Stimulated activated CD4-positive, alpha-beta T cell treated with anti-CD3 and anti-CD28 coated beads, Interleukin-15, amount 100 ng/mL, for 48 hours (primary cell): Measurements from ENCODE around the gene UNC79.
"Not testable (repeated sequence)": the region's sequence is repeated elsewhere in the genome, so short reads cannot be mapped to it uniquely, and the experiment has no call there.

Experiments used
- DNase-seq, 2 donors: peaks; one replicate each; pipeline ENCODE4 v3.0.0-alpha.2; 2020; ENCODE audit warnings: low read depth in 2 of 2

Gene UNC79

GRCh38 chr14:93493054-93493453 lies 62.3 kb downstream of the UNC79 start:
- no peak for DNase-seq

DNA sequence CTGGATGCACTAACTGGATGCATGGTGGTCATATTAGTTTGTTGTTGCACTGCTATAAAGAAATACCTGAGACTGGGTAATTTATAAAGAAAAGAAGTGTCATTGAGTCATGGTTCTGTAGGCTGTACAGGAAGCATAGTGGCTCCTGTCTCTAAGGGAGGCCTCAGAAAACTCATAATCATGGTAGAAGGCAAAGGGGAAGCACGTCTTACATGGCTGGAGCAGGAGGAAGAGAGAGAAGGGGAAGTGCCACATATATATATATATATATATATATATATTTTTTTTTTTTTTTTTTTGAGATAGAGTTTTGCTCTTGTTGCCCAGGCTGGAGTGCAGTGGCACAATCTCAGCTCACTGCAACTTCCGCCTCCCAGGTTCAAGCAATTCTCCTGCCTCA lies 62.9 kb downstream of the UNC79 start:
- not testable (repeated sequence) for DNase-seq

GRCh38 chr14:93496856-93497741 lies 66.4 kb downstream of the UNC79 start:
- no peak for DNase-seq

GRCh38 chr14:93510056-93510455 lies 79.3 kb downstream of the UNC79 start:
- DNase-seq: no peak

DNA sequence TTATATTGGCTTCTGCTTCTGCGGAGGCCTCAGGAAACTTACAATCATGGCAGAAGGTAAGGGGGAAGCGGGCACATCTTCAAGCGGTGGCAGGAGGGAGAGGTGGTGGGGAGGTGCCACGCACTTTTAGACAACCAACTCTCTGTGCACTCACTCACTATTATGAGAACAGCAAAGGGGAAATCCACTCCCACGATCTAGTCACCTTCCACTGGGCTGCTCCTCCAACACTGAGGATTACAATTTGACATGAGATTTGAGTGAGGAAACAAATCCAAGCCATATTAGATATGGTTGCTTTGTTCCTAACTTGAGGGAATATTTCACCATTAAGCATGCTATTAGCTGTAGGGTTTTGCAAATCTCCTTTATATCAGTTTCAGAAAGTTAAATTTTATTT lies 80.3 kb downstream of the UNC79 start:
- no peak for DNase-seq

- no peak for DNase-seq
These were observed 89.4 kb downstream of the UNC79 start for GRCh38 chr14:93520053-93520607.

- DNase-seq: no peak
These were observed 91.5 kb downstream of the UNC79 start for GRCh38 chr14:93522221-93522620.

GRCh38 chr14:93525216-93525615 lies 94.5 kb downstream of the UNC79 start:
- DNase-seq: not testable (repeated sequence)

- no peak for DNase-seq
These were observed 95.1 kb downstream of the UNC79 start for GRCh38 chr14:93525696-93526451.

- no peak for DNase-seq
These were observed 96.5 kb downstream of the UNC79 start for GRCh38 chr14:93527203-93527607.

DNA sequence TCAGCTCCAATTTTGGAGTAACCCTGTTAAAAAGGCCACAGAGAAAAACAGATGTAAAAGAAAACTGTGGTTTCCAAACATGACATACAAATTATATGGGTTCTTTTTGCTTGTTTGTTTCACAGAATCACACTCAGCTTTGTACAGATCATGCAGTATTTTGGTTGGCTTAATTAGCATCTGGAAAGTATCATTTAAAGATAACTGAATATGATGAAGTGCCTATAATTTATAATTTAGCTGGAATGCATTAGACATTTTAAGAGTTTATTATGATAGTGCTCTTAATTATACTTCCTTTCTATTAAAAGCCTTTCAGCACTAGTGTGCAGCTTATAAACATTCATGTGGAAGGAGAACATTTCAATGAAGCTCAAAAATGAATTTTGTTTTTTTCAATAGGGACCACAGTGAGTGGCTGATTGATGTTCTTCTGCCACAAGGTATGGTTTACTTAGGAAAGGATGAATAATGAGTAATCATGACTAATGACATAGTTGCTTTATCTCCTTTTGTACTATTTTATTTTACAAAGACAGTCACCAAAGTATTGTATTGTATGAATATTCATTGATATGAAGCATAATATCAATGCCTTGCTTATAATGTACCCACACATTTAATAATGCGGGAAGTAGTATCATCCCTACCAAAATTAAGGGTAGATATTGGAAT lies 98.3 kb downstream of the UNC79 start:
- no peak for DNase-seq

DNA sequence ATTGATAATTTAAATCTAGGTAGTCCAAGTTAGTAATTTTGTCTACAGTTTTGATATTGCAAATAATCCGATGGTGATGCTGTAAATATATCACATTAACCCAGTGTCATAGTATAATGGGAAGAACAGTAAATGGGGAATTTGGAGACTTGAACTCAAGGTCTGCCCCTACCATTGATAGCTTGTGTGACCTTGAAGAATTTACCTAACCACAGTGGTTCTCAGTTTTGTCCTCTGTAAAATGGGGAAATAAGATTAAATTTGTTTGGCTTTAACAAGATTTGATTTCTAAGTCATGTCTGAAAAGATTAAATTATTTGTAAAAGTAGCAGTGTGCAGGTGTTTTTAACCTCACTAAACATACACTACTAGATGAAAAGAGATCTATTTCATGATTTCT lies 100.9 kb downstream of the UNC79 start:
- no peak for DNase-seq

- DNase-seq: no peak
These were observed 101.8 kb downstream of the UNC79 start for GRCh38 chr14:93532541-93532940.

DNA sequence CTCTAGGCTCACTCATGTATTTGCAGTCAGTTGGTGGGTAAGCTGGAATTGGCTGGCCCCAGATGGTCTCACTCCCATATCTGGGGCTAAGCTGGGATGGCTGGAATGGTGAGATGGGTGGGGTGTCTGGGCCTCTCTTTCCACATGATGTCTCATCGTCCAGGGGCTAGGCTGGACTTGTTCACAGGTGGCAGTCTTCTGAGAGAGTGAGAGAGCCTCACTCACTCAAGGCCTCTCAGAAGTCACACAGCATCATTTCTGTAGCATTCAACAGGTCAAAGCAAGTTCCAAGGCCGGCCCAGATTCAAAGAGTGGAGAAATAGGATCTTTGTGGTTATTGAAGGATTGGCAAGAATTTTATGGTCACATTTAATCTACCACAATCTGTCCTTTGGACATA lies 102.7 kb downstream of the UNC79 start:
- no peak for DNase-seq

DNA sequence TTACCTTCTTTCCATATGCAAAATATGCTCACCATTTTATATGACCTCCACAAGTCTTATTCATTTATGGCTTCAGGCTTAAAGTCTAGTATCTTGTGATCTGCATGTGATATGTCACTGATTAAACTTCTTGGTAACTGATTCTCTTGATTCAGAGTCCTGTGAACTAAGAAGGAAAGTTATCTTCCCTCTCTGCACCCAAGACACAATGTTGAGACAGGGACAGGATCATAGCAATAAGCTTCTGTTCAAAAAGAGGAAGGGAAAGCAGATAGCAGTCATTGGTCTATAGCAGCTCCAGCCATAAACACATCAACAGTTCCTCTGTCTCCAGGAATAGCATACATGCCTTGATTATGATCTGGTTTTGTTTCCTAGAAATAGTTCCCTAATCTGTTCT lies 103.1 kb downstream of the UNC79 start:
- DNase-seq: no peak

DNA sequence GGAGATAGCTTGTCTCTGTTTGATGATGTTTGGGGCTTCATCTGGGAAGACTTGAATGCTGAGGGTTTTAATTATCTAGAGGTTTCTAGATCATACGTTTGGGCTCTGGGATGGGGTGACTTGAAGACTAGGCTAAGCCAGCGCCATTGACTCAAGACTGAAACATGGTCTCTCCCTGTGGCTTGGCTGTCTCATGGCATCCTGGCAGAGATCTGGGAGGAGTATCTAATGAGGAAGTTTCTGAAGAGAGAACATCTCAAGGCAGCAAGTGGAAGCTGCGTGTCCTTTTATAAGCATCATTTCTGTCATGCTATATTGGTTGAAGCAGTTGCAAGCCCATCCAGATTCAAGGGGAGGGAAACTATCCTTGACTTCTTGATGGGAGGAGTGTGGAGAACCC lies 104.8 kb downstream of the UNC79 start:
- DNase-seq: no peak

- no peak for DNase-seq
These were observed 106.2 kb downstream of the UNC79 start for GRCh38 chr14:93536945-93537344.

DNA sequence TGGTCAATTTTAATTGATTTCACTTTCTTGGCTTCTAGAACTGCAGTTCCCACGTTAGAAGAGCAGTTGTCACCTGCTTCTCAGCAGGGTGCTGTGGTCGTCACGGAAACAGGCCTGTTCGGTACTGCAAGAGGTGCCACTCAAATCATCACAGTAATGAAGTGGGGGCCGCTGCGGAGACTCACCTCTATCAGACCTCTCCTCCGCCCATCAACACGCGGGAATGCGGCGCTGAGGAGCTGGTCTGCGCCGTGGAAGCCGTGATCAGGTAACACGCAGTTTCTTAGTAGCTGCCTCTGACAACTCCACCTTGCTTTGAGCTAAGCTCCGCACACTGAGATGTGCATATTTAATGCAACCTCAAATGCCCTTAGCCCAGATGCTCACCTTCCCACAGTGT lies 107.2 kb downstream of the UNC79 start:
- no peak for DNase-seq

DNA sequence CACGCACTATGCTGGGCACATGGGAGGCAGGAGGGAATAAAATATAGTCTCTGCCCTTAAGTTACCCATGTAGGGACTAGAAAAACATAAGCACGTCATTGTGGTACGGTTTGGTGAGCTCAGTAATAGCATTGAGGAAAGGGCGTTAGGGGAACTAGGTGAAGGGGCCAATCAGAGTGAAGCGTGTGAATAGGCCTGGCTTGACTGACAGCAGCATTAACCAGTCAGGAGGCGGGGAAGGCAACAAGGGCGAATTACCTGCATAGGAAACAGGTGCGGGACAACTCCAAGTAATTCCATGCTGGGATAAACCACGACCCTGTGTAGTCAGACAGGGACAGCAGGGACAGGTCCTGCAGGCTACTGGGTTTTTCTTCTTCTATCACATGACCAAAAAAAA lies 107.7 kb downstream of the UNC79 start:
- no peak for DNase-seq

DNA sequence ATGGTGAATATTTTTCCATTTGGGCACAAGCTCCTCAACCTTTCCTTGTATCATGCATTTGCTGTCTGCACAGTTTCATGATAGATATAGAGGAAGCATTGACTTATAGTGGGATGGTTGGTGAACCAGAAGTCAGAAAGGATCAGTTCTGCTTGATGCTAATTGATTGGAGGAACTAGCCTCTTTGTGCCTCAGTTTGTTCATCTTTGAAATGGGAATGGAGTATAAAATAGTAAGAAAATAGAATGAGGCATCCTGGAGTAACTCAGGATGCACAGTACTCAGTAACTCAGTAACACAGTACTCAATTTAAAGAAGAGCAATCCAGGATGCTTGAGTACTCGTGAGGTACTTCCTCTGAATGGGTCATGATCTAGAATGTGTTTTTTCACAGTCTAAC lies 109.5 kb downstream of the UNC79 start:
- no peak for DNase-seq

- no peak for DNase-seq
These were observed 113.0 kb downstream of the UNC79 start for GRCh38 chr14:93543766-93544165.

DNA sequence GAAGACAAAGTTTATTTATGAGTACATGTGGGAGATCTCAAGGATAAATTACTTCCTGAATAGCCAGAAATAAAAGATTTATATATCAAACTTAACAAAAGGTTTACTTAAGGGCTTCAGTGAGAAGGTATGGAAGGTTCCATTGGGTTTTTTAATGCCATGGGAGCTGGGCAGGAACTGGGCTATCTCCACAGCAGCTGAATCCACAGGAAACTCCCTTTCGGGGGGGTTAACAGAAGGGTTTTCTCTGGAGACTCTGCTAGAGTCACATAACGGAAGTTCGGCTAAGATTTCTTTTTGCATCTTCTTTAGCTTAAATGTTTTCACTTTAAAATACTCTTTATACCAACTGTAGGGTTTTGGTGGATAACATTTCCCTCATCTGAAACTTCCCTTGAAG lies 113.5 kb downstream of the UNC79 start:
- no peak for DNase-seq
